Activated T-cell treated with anti-CD3 and anti-CD28 coated beads, Interleukin-2, amount 50 U/mL, for 48 hours (primary cell): ENCODE measurements around the gene ABHD1.
"Not testable (repeated sequence)": the region's sequence is repeated elsewhere in the genome, so short reads cannot be mapped to it uniquely, and the experiment has no call there.

Experiments used
- DNase-seq, 2 experiments: peaks; one replicate each; pipeline ENCODE4 v3.0.0-alpha.2; 2020

Gene ABHD1

GRCh38 chr2:27087823-27088410, 35.7 kb upstream of the ABHD1 start:
- no peak for DNase-seq

GRCh38 chr2:27088634-27089033, 35.0 kb upstream of the ABHD1 start:
- DNase-seq, result no peak

- DNase-seq, result no peak
These were observed 34.3 kb upstream of the ABHD1 start for GRCh38 chr2:27089111-27089954.

GRCh38 chr2:27091746-27092695, 31.6 kb upstream of the ABHD1 start:
- DNase-seq, result no peak

GRCh38 chr2:27092696-27093429, 30.8 kb upstream of the ABHD1 start:
- DNase-seq, result no peak

- DNase-seq, result no peak
These were observed 29.9 kb upstream of the ABHD1 start for GRCh38 chr2:27093430-27094352.

GRCh38 chr2:27094353-27094984, 29.1 kb upstream of the ABHD1 start:
- DNase-seq, result no peak

- no peak for DNase-seq
These were observed 28.2 kb upstream of the ABHD1 start for GRCh38 chr2:27095427-27095744.

GRCh38 chr2:27095745-27096651, 27.6 kb upstream of the ABHD1 start:
- DNase-seq, result peak; percentile 54 to 66

- no peak for DNase-seq
These were observed 26.8 kb upstream of the ABHD1 start for GRCh38 chr2:27096748-27097297.

- DNase-seq, result no peak
These were observed 26.3 kb upstream of the ABHD1 start for GRCh38 chr2:27097341-27097740.

GRCh38 chr2:27099334-27099955, 24.2 kb upstream of the ABHD1 start:
- DNase-seq, result no peak

GRCh38 chr2:27100036-27100435, 23.6 kb upstream of the ABHD1 start:
- no peak for DNase-seq

GRCh38 chr2:27102329-27102728, 21.3 kb upstream of the ABHD1 start:
- DNase-seq, result no peak

GRCh38 chr2:27105981-27106380, 17.6 kb upstream of the ABHD1 start:
- no peak for DNase-seq

- DNase-seq, result no peak
These were observed 15.4 kb upstream of the ABHD1 start for GRCh38 chr2:27108221-27108620.

GRCh38 chr2:27109083-27109482, 14.5 kb upstream of the ABHD1 start:
- DNase-seq, result no peak

GRCh38 chr2:27110603-27111352, 12.8 kb upstream of the ABHD1 start:
- DNase-seq, result not testable (repeated sequence)
